NCI-H82 (cell line): ENCODE results near the gene HIVEP3.

Experiments used
- DNase-seq: peaks from one replicate; lab custom pipeline; 2025; lab: John Stamatoyannopoulos, UW

The HIVEP3 gene

GRCh38 chr1:41665962-41666917 lies 252.5 kb downstream of the HIVEP3 start:
- peak; percentile 46 for DNase-seq

- DNase-seq = peak; percentile 97
These were observed 253.7 kb downstream of the HIVEP3 start for GRCh38 chr1:41664861-41665640.

- DNase-seq = no peak
These were observed 254.9 kb downstream of the HIVEP3 start for GRCh38 chr1:41663671-41664400.

GRCh38 chr1:41662765-41663437 lies 255.8 kb downstream of the HIVEP3 start:
- DNase-seq = peak; percentile 81

DNA sequence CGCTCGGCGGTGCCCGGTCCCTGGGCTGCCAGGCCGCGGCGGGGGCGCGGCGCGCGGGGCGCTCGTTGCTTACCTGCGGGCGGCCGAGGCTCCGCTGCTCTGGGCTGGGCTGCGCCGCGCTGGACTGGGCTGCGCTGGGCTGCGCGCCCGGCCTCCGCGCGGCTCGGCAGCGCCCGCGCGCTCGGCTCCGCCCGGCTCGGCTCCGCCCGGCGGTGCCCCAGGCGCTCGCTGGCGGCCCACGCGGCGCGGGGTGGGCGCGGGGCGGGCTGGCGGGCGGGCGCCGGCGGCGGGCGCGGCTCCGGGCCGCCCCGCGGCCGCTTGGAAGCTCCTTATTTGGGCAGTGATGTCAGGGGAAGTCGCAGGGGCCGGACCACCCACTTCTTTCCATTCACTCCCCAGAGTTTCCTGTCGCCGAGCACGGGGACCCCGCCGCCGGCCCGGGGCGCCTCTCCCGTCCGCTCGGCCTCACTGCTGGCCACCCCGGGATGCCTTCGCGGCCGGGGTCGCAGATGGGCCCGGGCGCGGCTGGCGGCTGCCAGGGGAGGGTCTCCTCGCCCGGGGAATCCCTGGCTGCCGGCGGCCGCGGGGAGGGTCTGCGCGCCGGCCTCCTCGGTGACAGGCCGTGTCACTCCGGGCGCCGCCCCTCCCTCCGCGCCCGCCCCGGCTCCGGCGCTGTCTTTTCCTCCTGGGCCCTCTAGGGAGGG lies 256.5 kb downstream of the HIVEP3 start:
- DNase-seq = peak; percentile 84

DNA sequence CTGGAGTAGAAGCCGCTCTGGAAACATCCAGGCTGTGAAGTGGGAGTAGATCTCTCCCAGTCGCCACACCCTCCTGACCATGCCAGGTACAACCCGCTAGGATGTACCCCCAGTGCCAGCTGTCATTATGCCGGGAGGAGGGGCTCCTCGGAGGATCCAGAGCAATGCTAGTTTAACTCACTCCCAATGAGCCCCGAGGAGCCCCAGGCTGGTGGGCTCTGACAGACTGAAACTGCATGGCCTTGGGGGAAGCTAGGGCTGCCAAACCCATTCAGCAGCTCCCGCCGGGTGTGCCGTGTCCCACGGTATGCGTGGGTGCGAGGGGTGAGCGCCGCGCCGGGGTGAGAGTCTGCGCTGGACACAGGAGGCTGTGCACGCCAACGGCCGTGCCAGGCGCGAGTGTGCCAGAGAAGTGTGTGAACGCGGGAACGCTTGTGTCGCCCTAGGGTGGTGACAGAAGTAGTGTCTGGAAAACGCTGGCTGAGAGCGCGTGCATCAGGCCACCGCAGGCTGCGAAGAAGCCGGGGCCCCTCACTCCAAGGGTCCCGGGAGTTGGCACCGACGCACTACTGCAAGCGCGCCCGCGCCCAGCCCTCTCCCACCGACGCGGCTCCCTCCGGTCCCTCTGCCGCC lies 257.2 kb downstream of the HIVEP3 start:
- DNase-seq = peak; percentile 50

- no peak for DNase-seq
These were observed 257.9 kb downstream of the HIVEP3 start for GRCh38 chr1:41660570-41661427.

- no peak for DNase-seq
These were observed 258.8 kb downstream of the HIVEP3 start for GRCh38 chr1:41659903-41660302.

- no peak for DNase-seq
These were observed 259.6 kb downstream of the HIVEP3 start for GRCh38 chr1:41659159-41659495.

DNA sequence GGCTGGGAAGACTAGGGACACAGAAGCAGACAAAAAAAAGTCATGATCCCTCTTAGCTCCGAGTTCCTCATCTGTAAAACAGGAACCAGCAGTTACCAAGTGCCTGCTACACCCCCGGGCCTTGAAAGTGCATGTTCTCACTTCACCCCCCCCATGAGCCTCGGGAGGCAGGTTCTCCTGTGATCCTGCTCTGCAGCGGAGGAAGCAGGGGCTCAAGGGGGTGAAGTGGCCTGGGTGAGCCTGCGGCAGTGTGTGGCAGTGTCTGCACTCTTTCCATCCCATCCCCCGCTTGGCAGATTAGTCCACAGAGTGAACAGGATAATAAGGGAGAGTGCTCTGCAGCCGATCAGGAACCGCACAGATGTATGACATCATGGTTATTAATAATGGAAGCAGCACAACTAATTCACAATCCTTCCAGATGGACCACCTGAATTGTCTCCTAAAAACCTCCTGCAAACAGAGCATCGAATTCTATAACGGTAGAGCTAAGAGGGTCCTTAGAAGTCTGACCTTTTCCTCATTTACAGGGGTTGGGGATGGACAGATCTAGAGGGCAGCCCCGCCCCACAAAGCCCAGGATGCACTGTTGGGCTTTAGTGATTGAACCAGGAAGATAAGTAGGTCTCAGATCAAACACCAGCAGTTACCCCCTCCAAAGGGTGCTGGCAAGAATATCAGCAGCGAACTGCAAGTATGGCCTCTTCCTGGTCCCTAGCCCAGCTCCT lies 260.1 kb downstream of the HIVEP3 start:
- DNase-seq = peak; percentile 88

DNA sequence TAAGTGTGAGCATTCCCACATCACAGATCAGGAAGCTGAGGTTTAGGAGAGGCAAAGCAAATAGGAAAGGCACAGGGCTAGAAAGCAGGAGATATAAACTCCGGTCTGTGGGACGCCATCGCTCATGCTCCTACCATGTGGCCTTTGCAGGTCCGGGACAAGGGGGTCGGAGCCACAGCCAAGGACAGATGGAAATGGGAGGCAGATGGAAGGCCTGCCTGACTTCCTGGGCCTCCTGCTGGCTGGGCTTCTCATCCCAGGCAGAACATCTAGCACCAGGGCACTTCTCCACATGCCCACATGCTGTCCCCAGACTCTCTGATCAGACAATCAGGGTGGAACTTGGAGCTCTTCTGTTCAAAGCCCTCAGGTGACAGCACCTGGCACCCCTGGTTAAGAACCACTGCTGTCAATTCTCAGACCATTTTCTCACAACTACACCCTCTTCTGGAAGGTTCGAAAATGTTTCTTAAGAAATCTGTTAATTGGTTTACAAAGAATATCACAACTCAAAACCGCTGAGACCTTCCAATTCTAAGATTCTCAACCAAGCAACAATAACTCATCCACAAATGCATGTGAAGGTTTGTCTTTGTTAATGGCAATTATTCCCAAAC lies 260.9 kb downstream of the HIVEP3 start:
- DNase-seq = peak; percentile 29

GRCh38 chr1:41656825-41657500 lies 261.8 kb downstream of the HIVEP3 start:
- DNase-seq = no peak

DNA sequence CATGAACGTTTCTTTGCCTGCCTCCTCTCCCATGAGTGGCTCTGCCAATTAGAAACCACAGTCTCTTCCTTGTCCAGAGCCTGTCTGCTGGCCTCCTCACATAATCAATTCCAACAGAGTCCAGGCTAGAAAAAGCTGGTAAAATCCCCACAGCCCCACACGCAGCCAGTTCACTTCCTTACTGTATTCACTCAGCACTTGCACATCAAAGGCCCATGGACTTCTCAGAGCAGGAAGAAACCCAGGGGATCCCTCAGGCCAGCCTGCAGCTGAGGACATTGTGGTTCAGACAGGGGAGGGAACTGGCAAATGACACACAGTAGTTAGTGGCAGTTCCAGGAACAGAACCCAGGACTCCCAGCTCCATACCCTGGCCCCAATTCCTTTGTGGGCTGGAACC lies 262.7 kb downstream of the HIVEP3 start:
- DNase-seq = no peak

DNA sequence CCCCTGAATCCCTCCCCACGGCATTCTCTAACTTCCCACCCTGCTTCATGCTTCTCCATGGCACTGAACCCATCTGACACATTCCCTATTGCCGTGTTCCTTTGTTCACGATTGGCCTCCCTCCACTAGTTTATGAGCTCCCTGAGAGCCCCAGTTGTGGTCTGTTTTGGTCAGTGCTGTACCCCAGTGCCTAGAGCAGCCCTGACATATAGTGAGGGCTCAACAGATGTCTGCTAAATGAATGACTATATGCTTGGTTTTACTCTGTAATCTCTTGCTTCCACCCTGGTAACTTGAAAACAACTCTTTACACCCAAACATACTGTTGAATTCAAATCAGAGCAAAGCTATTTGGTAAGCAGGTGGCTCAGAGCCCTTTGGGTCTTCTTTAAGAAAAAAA lies 263.1 kb downstream of the HIVEP3 start:
- no peak for DNase-seq

- DNase-seq = peak; percentile 97
These were observed 265.1 kb downstream of the HIVEP3 start for GRCh38 chr1:41653574-41653973.

GRCh38 chr1:41652384-41653265 lies 266.1 kb downstream of the HIVEP3 start:
- DNase-seq = no peak
